CD4-positive, alpha-beta memory T cell (primary cell): Measurements from ENCODE around the gene RNF14. TPM values are rescaled to one million over a fixed set of nuclear protein-coding genes. Genes with fewer than 3 reads are reported as not detected.

Experiments
- CTCF ChIA-PET: fragments of 350-600 bp; sonication (Branson Sonifier 250); formaldehyde crosslinking; loops from one replicate; lab custom pipeline; 2021; ENCODE audit warnings: inconsistent platforms; ENCODE audit not compliant: partially characterized antibody; lab: Charles Lee
- POLR2A ChIA-PET: fragments of 350-600 bp; sonication (Branson Sonifier 250); formaldehyde crosslinking; loops from one replicate; lab custom pipeline; 2021; ENCODE audit not compliant: partially characterized antibody; lab: Charles Lee
- DNase-seq, 5 donors: peaks; one replicate each; pipeline versions ENCODE4 v3.0.0 to v3.0.0-alpha.2; 2020 to 2022; ENCODE audit warnings: mixed read lengths in 1 of 5
- H3K27ac ChIP-seq: one replicate; pipeline ENCODE4 v1.7.0; 2013; ENCODE audit warnings: low read depth, low read length
- H3K27me3 ChIP-seq: 2 replicates; pipeline ENCODE4 v1.7.0; 2013; ENCODE audit warnings: mild to moderate bottlenecking, low read length, moderate library complexity; ENCODE audit not compliant: insufficient read depth
- H3K36me3 ChIP-seq: 2 replicates; pipeline ENCODE4 v1.7.0; 2013; ENCODE audit warnings: mild to moderate bottlenecking, low read length, moderate library complexity; ENCODE audit not compliant: insufficient read depth
- H3K4me1 ChIP-seq: 2 replicates; pipeline ENCODE4 v1.7.0; 2013; ENCODE audit warnings: mild to moderate bottlenecking, low read length, moderate library complexity; ENCODE audit not compliant: insufficient read depth
- H3K4me3 ChIP-seq, 2 donors: one replicate each; pipeline ENCODE4 v1.7.0; 2013; ENCODE audit warnings: low read length in 2 of 2, mild to moderate bottlenecking in 1 of 2
- H3K9me3 ChIP-seq, 2 donors: one replicate each; pipeline ENCODE4 v1.7.0; 2013; ENCODE audit warnings: low read length in 2 of 2, control low read depth in 1 of 2; ENCODE audit not compliant: control insufficient read depth in 1 of 2
- H3K27ac Mint-ChIP-seq, 7 donors: one replicate each; pipeline ENCODE4 v1.8.0; 2020 to 2021; ENCODE audit warnings: mixed read lengths in 7 of 7, mild to moderate bottlenecking in 6 of 7, inconsistent platforms in 3 of 7, moderate library complexity in 3 of 7
- H3K27me3 Mint-ChIP-seq, 2 donors: one replicate each; pipeline ENCODE4 v1.8.0; 2020 to 2021; ENCODE audit warnings: mixed read lengths in 2 of 2
- H3K36me3 Mint-ChIP-seq, 2 donors: one replicate each; pipeline ENCODE4 v1.8.0; 2020 to 2021; ENCODE audit warnings: mixed read lengths in 2 of 2, inconsistent platforms in 1 of 2, mild to moderate bottlenecking in 1 of 2
- H3K4me1 Mint-ChIP-seq, 4 donors: one replicate each; pipeline ENCODE4 v1.8.0; 2020 to 2021; ENCODE audit warnings: mixed read lengths in 4 of 4, mild to moderate bottlenecking in 1 of 4
- H3K4me3 Mint-ChIP-seq, 8 donors: one replicate each; pipeline ENCODE4 v1.8.0; 2020 to 2021; ENCODE audit warnings: mixed read lengths in 8 of 8, mild to moderate bottlenecking in 7 of 8, moderate library complexity in 6 of 8, inconsistent platforms in 3 of 8
- H3K9me3 Mint-ChIP-seq, 8 donors: one replicate each; pipeline ENCODE4 v1.8.0; 2020 to 2021; ENCODE audit warnings: mixed read lengths in 8 of 8, mild to moderate bottlenecking in 5 of 8, inconsistent platforms in 3 of 8, moderate library complexity in 1 of 8
- intact Hi-C: fragments of 100-400 bp; cut with micrococcal nuclease; formaldehyde crosslinking; loops from one replicate; pipeline ENCODE4 v1.15.1; 2023
- polyA plus RNA-seq, 2 donors: library from polyadenylated mRNA; unstranded; fragments of 300-500 nt; fragmentation: Illumina TruSeq; gene quantifications; one replicate each; pipeline ENCODE4 v1.2.3, GENCODE V29; 2021
- total RNA-seq, 2 experiments: library from RNA; stranded (reverse); gene quantifications; one replicate each; pipeline ENCODE4 v1.2.3, GENCODE V29; 2021

RNF14 gene
- total and polyA plus RNA-seq, 4 experiments from 2014 or later: 35.4 to 52.0 (median 45.2) TPM

- H3K9me3 ChIP-seq: no peaks in the 10 kb centered on the region
- peak overlapping the region; percentile 36 for H3K27ac ChIP-seq
- CTCF ChIA-PET: interaction anchor here (1.0 to 1.7 kb wide), 4 partner anchors 10 to 28 kb away, joined by 3 to 5 read pairs (median 4); no protein-coding TSS in a partner anchor
- Mint-ChIP-seq H3K4me3 (peak overlapping the region in 3 of 8 donors; percentile 5 to 50 (median 44)), H3K36me3 (no peaks in the 10 kb centered on the region), H3K27ac (peak overlapping the region; percentile 52 to 95 (median 69)), H3K27me3 (no peaks in the 10 kb centered on the region), H3K4me1 (peaks cover 44 to 72% (median 52%) of the 10 kb centered on the region in 4 donors), H3K9me3 (peaks cover 0 to 6% (median 0%) of the 10 kb centered on the region in 8 donors)
- H3K4me3 ChIP-seq: no peak overlapping the region
- no peaks in the 10 kb centered on the region for H3K27me3 ChIP-seq
- intact Hi-C loops: no loop called here
- no peak for DNase-seq
- H3K36me3 ChIP-seq: no peaks in the 10 kb centered on the region
- POLR2A ChIA-PET: interaction anchor here (0.9 to 4.6 kb wide), 4 partner anchors 49 to 92 kb away, joined by 3 to 36 read pairs (median 12); partner anchors contain the start of genes NDFIP1 and RNF14
- peaks cover 57% of the 10 kb centered on the region for H3K4me1 ChIP-seq
These were observed 49.0 kb downstream of the RNF14 start for GRCh38 chr5:142017832-142018427.

DNA sequence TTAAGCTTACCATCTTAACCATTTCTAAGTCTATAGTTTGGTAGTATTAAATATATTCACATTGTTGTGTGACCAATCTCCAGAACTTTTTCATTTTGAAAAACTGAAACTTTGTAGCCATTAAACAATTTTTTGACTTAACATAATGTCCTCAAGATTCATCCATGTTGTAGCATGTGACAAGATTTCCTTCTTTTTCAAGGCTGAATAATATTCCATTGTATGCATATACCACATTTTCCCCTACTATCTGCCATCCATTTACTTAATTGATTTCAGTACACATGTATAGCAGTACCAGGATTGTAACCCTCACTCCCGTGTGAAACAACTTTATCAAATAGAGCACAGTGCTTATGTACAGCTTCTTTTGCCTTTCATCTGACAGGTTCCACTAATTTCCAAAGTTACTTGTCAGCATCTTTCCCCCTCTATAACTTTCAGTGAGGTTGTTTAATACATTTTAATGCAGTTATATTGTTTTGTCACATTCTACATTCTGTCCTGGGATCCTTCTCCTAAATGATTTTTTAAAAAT, 51.3 kb downstream of the RNF14 start:
- no peak overlapping the region for H3K4me3 Mint-ChIP-seq
- H3K4me1 Mint-ChIP-seq: peaks cover 35 to 58% (median 43%) of the 10 kb centered on the region in 4 donors
- Histone ChIP-seq H3K27me3 (no peaks in the 10 kb centered on the region), H3K4me3 (no peak overlapping the region), H3K36me3 (no peaks in the 10 kb centered on the region), H3K27ac (no peak overlapping the region), H3K4me1 (peaks cover 40% of the 10 kb centered on the region), H3K9me3 (no peaks in the 10 kb centered on the region)
- H3K27me3 Mint-ChIP-seq: no peaks in the 10 kb centered on the region
- H3K27ac Mint-ChIP-seq: peak overlapping the region in 3 of 7 donors; percentile 51 to 66 (median 65)
- DNase-seq: no peak
- H3K36me3 Mint-ChIP-seq: peaks cover 0 to 2% of the 10 kb centered on the region in 2 donors
- peaks cover 0 to 6% (median 0%) of the 10 kb centered on the region in 8 donors for H3K9me3 Mint-ChIP-seq
- POLR2A ChIA-PET: interaction anchor here (1.4 to 1.5 kb wide), 2 partner anchors 7 to 51 kb away, joined by 5 to 6 read pairs; partner anchors contain the start of genes GNPDA1 and RNF14
- CTCF ChIA-PET: interaction anchor here (0.6 to 5.8 kb wide), 6 partner anchors 6 to 92 kb away, joined by 3 to 67 read pairs (median 3); partner anchors contain the start of gene GNPDA1
- intact Hi-C loops: no loop called here

DNA sequence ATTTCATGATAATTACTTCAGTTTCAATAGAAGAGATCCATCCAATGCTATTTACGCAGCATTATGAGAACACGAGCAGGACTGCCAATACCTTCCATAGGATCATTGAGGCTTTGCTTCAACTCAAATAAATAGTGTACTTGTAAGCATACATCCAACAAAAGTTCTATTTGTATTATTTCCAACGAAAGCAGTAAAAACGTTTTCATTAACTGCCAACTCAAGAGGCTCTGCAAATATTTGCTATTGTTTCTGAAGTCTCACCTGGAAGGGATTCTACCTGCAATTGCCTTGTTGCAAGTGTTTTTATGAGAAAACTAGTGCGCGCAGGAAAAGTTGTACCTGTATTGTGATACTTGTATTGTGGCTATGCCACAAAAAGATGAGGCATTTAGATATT, 54.9 kb downstream of the RNF14 start:
- Histone ChIP-seq H3K27ac (no peak overlapping the region), H3K36me3 (no peaks in the 10 kb centered on the region), H3K4me3 (no peak overlapping the region), H3K27me3 (no peaks in the 10 kb centered on the region), H3K4me1 (peaks cover 13% of the 10 kb centered on the region), H3K9me3 (no peaks in the 10 kb centered on the region)
- no peak for DNase-seq
- H3K4me1 Mint-ChIP-seq: peaks cover 18 to 29% (median 19%) of the 10 kb centered on the region in 4 donors
- POLR2A ChIA-PET: interaction anchor here (0.9 to 3.1 kb wide), 7 partner anchors 10 to 340 kb away, joined by 3 to 90 read pairs (median 5); partner anchors contain the start of genes GNPDA1, NDFIP1 and RNF14
- CTCF ChIA-PET: interaction anchor here (1.5 to 5.8 kb wide), 5 partner anchors 10 to 122 kb away, joined by 3 to 67 read pairs (median 7); partner anchors contain the start of genes GNPDA1 and RNF14
- intact Hi-C loops: loop anchor here (2.0 kb wide), 2 partner anchors 71 to 85 kb away; partner anchors contain the start of gene NDFIP1
- H3K27ac Mint-ChIP-seq: peak overlapping the region in 1 of 7 donors; percentile 93
- H3K9me3 Mint-ChIP-seq: peaks cover 0 to 6% (median 0%) of the 10 kb centered on the region in 8 donors
- H3K4me3 Mint-ChIP-seq: no peak overlapping the region
- H3K36me3 Mint-ChIP-seq: peaks cover 0 to 2% of the 10 kb centered on the region in 2 donors
- H3K27me3 Mint-ChIP-seq: no peaks in the 10 kb centered on the region

DNA sequence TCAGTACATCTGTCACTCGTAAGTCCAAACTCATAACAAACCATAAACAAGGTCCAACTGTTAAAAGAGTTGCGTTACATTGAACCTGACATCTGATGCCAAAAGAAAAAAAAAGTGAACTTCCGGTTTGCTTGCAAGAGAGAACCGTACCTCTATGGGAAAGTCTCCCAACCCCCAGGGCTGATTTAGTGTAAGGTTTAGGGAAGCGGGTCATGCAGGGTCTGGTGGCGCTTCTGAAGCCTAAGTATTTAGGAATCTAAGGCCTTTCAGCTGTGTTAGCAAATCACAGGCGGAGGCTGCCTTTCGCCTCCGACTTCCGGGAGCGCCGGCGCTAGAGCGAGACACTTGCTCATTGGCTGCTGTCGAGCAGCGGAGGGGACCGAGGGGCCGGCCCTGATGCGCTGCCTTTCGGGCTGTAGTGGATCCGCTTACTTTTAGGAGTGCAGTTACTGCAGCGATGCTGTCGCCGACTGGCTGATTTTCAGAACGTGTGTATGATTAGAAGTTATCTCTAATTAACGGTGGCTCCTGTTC, 55.9 kb downstream of the RNF14 start:
- Histone ChIP-seq H3K9me3 (no peaks in the 10 kb centered on the region), H3K27ac (peak overlapping the region; percentile 57), H3K4me1 (peaks cover 13% of the 10 kb centered on the region), H3K27me3 (no peaks in the 10 kb centered on the region), H3K36me3 (no peaks in the 10 kb centered on the region), H3K4me3 (peak overlapping the region; percentile 37 to 52)
- peaks cover 0 to 6% (median 0%) of the 10 kb centered on the region in 8 donors for H3K9me3 Mint-ChIP-seq
- ChIA-PET POLR2A (interaction anchor here (0.9 to 3.1 kb wide), 15 partner anchors 10 to 341 kb away, joined by 3 to 90 read pairs (median 4); partner anchors contain the start of genes GNPDA1, NDFIP1 and RNF14), CTCF (interaction anchor here (0.9 to 5.8 kb wide), 15 partner anchors 10 to 674 kb away, joined by 3 to 67 read pairs (median 4); partner anchors contain the start of genes GNPDA1 and RNF14)
- H3K4me3 Mint-ChIP-seq: peak overlapping the region; percentile 84 to 94 (median 88)
- H3K4me1 Mint-ChIP-seq: peaks cover 16 to 23% (median 19%) of the 10 kb centered on the region in 4 donors
- peak; percentile 78 to 86 (median 81) for DNase-seq
- peak overlapping the region; percentile 93 to 99 (median 98) for H3K27ac Mint-ChIP-seq
- no peaks in the 10 kb centered on the region for H3K27me3 Mint-ChIP-seq
- peaks cover 0 to 2% of the 10 kb centered on the region in 2 donors for H3K36me3 Mint-ChIP-seq
- intact Hi-C loops: loop anchor here (1.0 to 2.0 kb wide), 3 partner anchors 9 to 84 kb away; partner anchors contain the start of gene NDFIP1

GRCh38 chr5:142025637-142026036, 56.7 kb downstream of the RNF14 start:
- POLR2A ChIA-PET: interaction anchor here (0.9 to 3.1 kb wide), 7 partner anchors 9 to 118 kb away, joined by 4 to 90 read pairs (median 18); partner anchors contain the start of genes GNPDA1, NDFIP1 and RNF14
- DNase-seq: no peak
- Histone ChIP-seq H3K9me3 (no peaks in the 10 kb centered on the region), H3K4me3 (peak overlapping the region in 1 of 2 donors; percentile 52), H3K27ac (peak overlapping the region; percentile 57), H3K27me3 (no peaks in the 10 kb centered on the region), H3K36me3 (no peaks in the 10 kb centered on the region), H3K4me1 (peaks cover 13% of the 10 kb centered on the region)
- Mint-ChIP-seq H3K4me1 (peaks cover 14 to 20% (median 16%) of the 10 kb centered on the region in 4 donors), H3K4me3 (peak overlapping the region; percentile 84 to 94 (median 88)), H3K9me3 (no peaks in the 10 kb centered on the region), H3K36me3 (peaks cover 0 to 2% of the 10 kb centered on the region in 2 donors), H3K27me3 (no peaks in the 10 kb centered on the region), H3K27ac (peak overlapping the region; percentile 93 to 99 (median 98))
- CTCF ChIA-PET: interaction anchor here (1.0 to 5.8 kb wide), 12 partner anchors 9 to 674 kb away, joined by 3 to 67 read pairs (median 4); partner anchors contain the start of genes GNPDA1 and RNF14
- intact Hi-C loops: loop anchor here (1.0 to 2.0 kb wide), 3 partner anchors 9 to 83 kb away; partner anchors contain the start of gene NDFIP1

DNA sequence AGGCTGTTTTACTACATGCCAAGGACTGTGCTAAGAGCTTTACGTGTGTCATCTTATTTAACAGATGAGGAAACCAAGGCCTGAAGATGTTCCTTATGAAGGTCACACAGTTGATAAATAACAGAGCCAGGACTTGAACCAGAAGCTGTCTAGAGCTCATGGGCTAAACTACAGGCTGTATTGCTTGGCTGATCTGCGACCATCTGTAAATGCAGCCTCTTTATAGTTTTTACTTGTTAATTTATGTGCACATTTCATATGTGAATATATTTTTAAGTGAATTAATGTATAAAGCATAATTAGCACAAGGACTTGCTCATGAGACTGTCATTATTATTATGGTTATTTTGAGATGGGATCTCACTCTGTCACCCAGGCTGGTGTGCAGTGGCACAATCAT, 63.2 kb downstream of the RNF14 start:
- no peaks in the 10 kb centered on the region for H3K36me3 ChIP-seq
- Mint-ChIP-seq H3K27ac (no peak overlapping the region), H3K27me3 (no peaks in the 10 kb centered on the region), H3K4me1 (peaks cover 12 to 20% (median 16%) of the 10 kb centered on the region in 4 donors), H3K9me3 (no peaks in the 10 kb centered on the region), H3K4me3 (no peak overlapping the region), H3K36me3 (no peaks in the 10 kb centered on the region)
- H3K27ac ChIP-seq: no peak overlapping the region
- H3K4me1 ChIP-seq: peaks cover 13% of the 10 kb centered on the region
- H3K27me3 ChIP-seq: no peaks in the 10 kb centered on the region
- intact Hi-C loops: no loop called here
- POLR2A ChIA-PET: interaction anchor here (1.2 kb wide), 1 partner anchor 19 kb away, joined by 3 read pairs; the partner anchor contains the start of gene GNPDA1
- CTCF ChIA-PET: interaction anchor here (1.4 kb wide), 1 partner anchor 16 kb away, joined by 3 read pairs; no protein-coding TSS in a partner anchor
- no peaks in the 10 kb centered on the region for H3K9me3 ChIP-seq
- DNase-seq: no peak
- H3K4me3 ChIP-seq: no peak overlapping the region
